Smooth muscle cell (in vitro differentiated cells): ENCODE data around the gene OR1F1. TPM values are rescaled to one million over a fixed set of nuclear protein-coding genes. Genes with fewer than 3 reads are reported as not detected.
"Not testable (repeated sequence)": the region's sequence is repeated elsewhere in the genome, so short reads cannot be mapped to it uniquely, and the experiment has no call there.

Experiments
- DNase-seq: peaks from one replicate; lab custom pipeline; 2025; ENCODE audit not compliant: unreplicated experiment; lab: John Stamatoyannopoulos, UW
- H2AFZ ChIP-seq: fragments of 200-600 bp; sonication (generic); 2 replicates; pipeline ENCODE4 v1.6.0; 2016; ENCODE audit warnings: antibody characterized with exemption, low read depth, mild to moderate bottlenecking
- H3F3A ChIP-seq: fragments of 200-600 bp; sonication (generic); 2 replicates; pipeline ENCODE4 v1.6.0; 2017; ENCODE audit warnings: antibody characterized with exemption, low read depth
- H3K27ac ChIP-seq: fragments of 200-600 bp; sonication (generic); 2 replicates; pipeline ENCODE4 v1.5.1; 2016; ENCODE audit warnings: low read depth, mild to moderate bottlenecking
- H3K27me3 ChIP-seq: fragments of 200-600 bp; sonication (generic); 2 replicates; pipeline ENCODE4 v1.6.1; 2016; ENCODE audit warnings: low read depth, mild to moderate bottlenecking
- H3K36me3 ChIP-seq: fragments of 200-600 bp; sonication (generic); 2 replicates; pipeline ENCODE4 v1.5.1; 2016; ENCODE audit warnings: low read depth
- H3K4me1 ChIP-seq: fragments of 200-600 bp; sonication (generic); 2 replicates; pipeline ENCODE4 v1.5.1; 2016; ENCODE audit warnings: low read depth
- H3K4me2 ChIP-seq: fragments of 200-600 bp; sonication (generic); 2 replicates; pipeline ENCODE4 v1.6.0; 2016; ENCODE audit warnings: mild to moderate bottlenecking
- H3K4me3 ChIP-seq: fragments of 200-600 bp; sonication (generic); 2 replicates; pipeline ENCODE4 v1.5.1; 2016; ENCODE audit warnings: mild to moderate bottlenecking
- H3K79me2 ChIP-seq: fragments of 200-600 bp; sonication (generic); 2 replicates; pipeline ENCODE4 v1.6.0; 2016; ENCODE audit warnings: low read depth, mild to moderate bottlenecking
- H3K9ac ChIP-seq: fragments of 200-600 bp; sonication (generic); 2 replicates; pipeline ENCODE4 v1.6.0; 2016; ENCODE audit warnings: low read depth
- H3K9me3 ChIP-seq: fragments of 200-600 bp; sonication (generic); replicated peaks from 2 replicates; pipeline ENCODE4 v1.5.1; 2016; ENCODE audit warnings: low read depth
- H4K20me1 ChIP-seq: fragments of 200-600 bp; sonication (generic); 2 replicates; pipeline ENCODE4 v1.6.0; 2016; ENCODE audit warnings: low read depth
- CTCF ChIP-seq: fragments of 200-600 bp; sonication (generic); IDR thresholded peaks from 2 replicates; pipeline ENCODE4 v1.5.1; 2017; ENCODE audit warnings: borderline replicate concordance, mild to moderate bottlenecking, antibody characterized with exemption; ENCODE audit not compliant: insufficient read depth, poor library complexity, severe bottlenecking
- WGBS: methylation state at CpG from one replicate; pipeline ENCODE4 v1.1.7; 2016; ENCODE audit warnings: low lambda C conversion rate; 5-methylcytosine and 5-hydroxymethylcytosine counted together
- polyA plus RNA-seq: library from polyadenylated mRNA; unstranded; fragments of >200 nt; fragmentation: Nextera tagmentation; extraction: Ambion mirVana; gene quantifications from 2 replicates; pipeline ENCODE4 v1.2.1, GENCODE V29; 2016
- total RNA-seq: library from RNA; depleted of rRNA; stranded (reverse); fragments of >200 nt; gene quantifications from 2 replicates; pipeline ENCODE4 v1.2.3, GENCODE V29; 2014

Gene OR1F1
- total and polyA plus RNA-seq, 2 experiments from 2014 or later, result not detected

GRCh38 chr16:3164121-3164991 lies 23.6 kb upstream of the OR1F1 start:
- H3K27ac ChIP-seq, result no peak overlapping the region
- DNase-seq, result no peak

GRCh38 chr16:3165111-3165822 lies 22.7 kb upstream of the OR1F1 start:
- no peak for TF ChIP-seq CTCF
- peak overlapping the region; percentile 34 for H3K4me3 ChIP-seq

More at GRCh38 chr16:3164121-3164991, 23.6 kb upstream of the OR1F1 start:
- H4K20me1 ChIP-seq, result no peaks in the 10 kb centered on the region
- H3K4me3 ChIP-seq, result no peak overlapping the region
- TF ChIP-seq CTCF, result no peak
- H3K79me2 ChIP-seq, result no peaks in the 10 kb centered on the region
- H3K9me3 ChIP-seq, result no peaks in the 10 kb centered on the region
- no peaks in the 10 kb centered on the region for H3K4me1 ChIP-seq
- peaks cover 14% of the 10 kb centered on the region for H3K27me3 ChIP-seq
- 90% methylated on average over 37 of the region's 37 CpGs for WGBS
- H3K4me2 ChIP-seq, result no peak overlapping the region
- no peaks in the 10 kb centered on the region for H3K36me3 ChIP-seq
- H3F3A ChIP-seq, result no peaks in the 10 kb centered on the region
- H3K9ac ChIP-seq, result no peak overlapping the region
- H2AFZ ChIP-seq, result no peak overlapping the region

GRCh38 chr16:3166505-3166886 lies 21.5 kb upstream of the OR1F1 start:
- Histone ChIP-seq H3K4me3 (no peak overlapping the region), H4K20me1 (no peaks in the 10 kb centered on the region), H2AFZ (no peak overlapping the region), H3F3A (no peaks in the 10 kb centered on the region), H3K27me3 (peaks cover 35% of the 10 kb centered on the region), H3K4me1 (no peaks in the 10 kb centered on the region), H3K4me2 (no peak overlapping the region), H3K9me3 (no peaks in the 10 kb centered on the region), H3K79me2 (no peaks in the 10 kb centered on the region), H3K27ac (no peak overlapping the region), H3K36me3 (no peaks in the 10 kb centered on the region), H3K9ac (no peak overlapping the region)
- 23% methylated on average over 1 of the region's 1 CpG for whole genome bisulfite sequencing
- no peak for DNase-seq
- TF ChIP-seq CTCF, result no peak

More at GRCh38 chr16:3165111-3165822, 22.7 kb upstream of the OR1F1 start:
- Histone ChIP-seq H3K79me2 (no peaks in the 10 kb centered on the region), H3F3A (no peaks in the 10 kb centered on the region), H3K27ac (no peak overlapping the region), H3K4me1 (no peaks in the 10 kb centered on the region), H3K9me3 (no peaks in the 10 kb centered on the region), H3K36me3 (no peaks in the 10 kb centered on the region), H2AFZ (peak overlapping the region; percentile 89), H3K4me2 (peak overlapping the region; percentile 78), H3K27me3 (peaks cover 23% of the 10 kb centered on the region), H4K20me1 (no peaks in the 10 kb centered on the region), H3K9ac (no peak overlapping the region)
- DNase-seq, result no peak
- WGBS, result 85% methylated on average over 12 of the region's 12 CpGs

- WGBS, result 94% methylated on average over 7 of the region's 7 CpGs
- peaks cover 58% of the 10 kb centered on the region for H3K27me3 ChIP-seq
- not testable (repeated sequence) for H3K79me2 ChIP-seq
Observed at GRCh38 chr16:3168729-3169128, 19.3 kb upstream of the OR1F1 start.

More at GRCh38 chr16:3168729-3169128, 19.3 kb upstream of the OR1F1 start:
- H2AFZ ChIP-seq, H3K4me3 ChIP-seq, H3K4me2 ChIP-seq, DNase-seq, H4K20me1 ChIP-seq, H3K27ac ChIP-seq, H3K9me3 ChIP-seq, H3K4me1 ChIP-seq, H3F3A ChIP-seq, H3K36me3 ChIP-seq, H3K9ac ChIP-seq: not testable (repeated sequence)
